Measurements from ENCODE around the gene RNF31. TPM values are rescaled to one million over a fixed set of nuclear protein-coding genes. Genes with fewer than 3 reads are reported as not detected.
"Not testable (repeated sequence)": the region's sequence is repeated elsewhere in the genome, so short reads cannot be mapped to it uniquely, and the experiment has no call there.

The RNF31 gene
- total and polyA plus RNA-seq, 2 experiments from 2014 or later = 42.1 to 134 TPM

- no peaks in the 10 kb centered on the region for H3K9me3 ChIP-seq (ENCODE audit: low read depth)
- H3K27me3 ChIP-seq = no peaks in the 10 kb centered on the region
- H3K4me1 ChIP-seq (ENCODE audit: low read depth) = peaks cover 4% of the 10 kb centered on the region
- H3K4me3 ChIP-seq = no peak overlapping the region
- DNase-seq (ENCODE audit: low read depth in 1 of 2, low spot score in 1 of 2) = no peak
- no peak overlapping the region for H3K27ac ChIP-seq
- H3K36me3 ChIP-seq = no peaks in the 10 kb centered on the region
- no peak for TF ChIP-seq CTCF (IDR thresholded peaks at IDR 0.05; ENCODE audit: low read depth, low read length)
Observed at GRCh38 chr14:24198814-24199524, 51.7 kb downstream of the RNF31 start.

- not testable (repeated sequence) for H3K4me3 ChIP-seq; DNase-seq (ENCODE audit: low read depth in 1 of 2, low spot score in 1 of 2); H3K27ac ChIP-seq; H3K36me3 ChIP-seq; H3K4me1 ChIP-seq (ENCODE audit: low read depth); H3K27me3 ChIP-seq; H3K9me3 ChIP-seq (ENCODE audit: low read depth)
Observed at GRCh38 chr14:24202538-24202937, 55.2 kb downstream of the RNF31 start.

- not testable (repeated sequence) for H3K27me3 ChIP-seq; H3K4me1 ChIP-seq (ENCODE audit: low read depth); H3K36me3 ChIP-seq; H3K27ac ChIP-seq; H3K4me3 ChIP-seq; H3K9me3 ChIP-seq (ENCODE audit: low read depth); DNase-seq (ENCODE audit: low read depth in 1 of 2, low spot score in 1 of 2)
Observed at GRCh38 chr14:24203249-24203886, 56.1 kb downstream of the RNF31 start.

GRCh38 chr14:24204163-24205146 is 57.2 kb downstream of the RNF31 start:
- Histone ChIP-seq H3K4me3 (no peak overlapping the region), H3K4me1 (ENCODE audit: low read depth) (no peaks in the 10 kb centered on the region), H3K9me3 (ENCODE audit: low read depth) (no peaks in the 10 kb centered on the region), H3K27ac (no peak overlapping the region), H3K27me3 (no peaks in the 10 kb centered on the region), H3K36me3 (peaks cover 3% of the 10 kb centered on the region)
- DNase-seq (ENCODE audit: low read depth in 1 of 2, low spot score in 1 of 2) = no peak
- no peak for TF ChIP-seq CTCF (IDR thresholded peaks at IDR 0.05; ENCODE audit: low read depth, low read length)

GRCh38 chr14:24206260-24207103 is 59.2 kb downstream of the RNF31 start:
- DNase-seq (ENCODE audit: low read depth in 1 of 2, low spot score in 1 of 2) = no peak
- Histone ChIP-seq H3K36me3 (peaks cover 11% of the 10 kb centered on the region), H3K4me3 (no peak overlapping the region)

More at GRCh38 chr14:24206260-24207103, 59.2 kb downstream of the RNF31 start:
- H3K4me1 ChIP-seq (ENCODE audit: low read depth) = no peaks in the 10 kb centered on the region
- H3K9me3 ChIP-seq (ENCODE audit: low read depth) = no peaks in the 10 kb centered on the region
- no peak overlapping the region for H3K27ac ChIP-seq
- H3K27me3 ChIP-seq = no peaks in the 10 kb centered on the region
- TF ChIP-seq CTCF (IDR thresholded peaks at IDR 0.05; ENCODE audit: low read depth, low read length) = no peak

Data from cardiac muscle cell (in vitro differentiated cells and primary cell).